ENCODE data around the gene SLC45A3. TPM values are rescaled to one million over a fixed set of nuclear protein-coding genes. Genes with fewer than 3 reads are reported as not detected.

Gene SLC45A3
- total RNA-seq, 1 donor from 2014 or later = 8.4 TPM

DNA sequence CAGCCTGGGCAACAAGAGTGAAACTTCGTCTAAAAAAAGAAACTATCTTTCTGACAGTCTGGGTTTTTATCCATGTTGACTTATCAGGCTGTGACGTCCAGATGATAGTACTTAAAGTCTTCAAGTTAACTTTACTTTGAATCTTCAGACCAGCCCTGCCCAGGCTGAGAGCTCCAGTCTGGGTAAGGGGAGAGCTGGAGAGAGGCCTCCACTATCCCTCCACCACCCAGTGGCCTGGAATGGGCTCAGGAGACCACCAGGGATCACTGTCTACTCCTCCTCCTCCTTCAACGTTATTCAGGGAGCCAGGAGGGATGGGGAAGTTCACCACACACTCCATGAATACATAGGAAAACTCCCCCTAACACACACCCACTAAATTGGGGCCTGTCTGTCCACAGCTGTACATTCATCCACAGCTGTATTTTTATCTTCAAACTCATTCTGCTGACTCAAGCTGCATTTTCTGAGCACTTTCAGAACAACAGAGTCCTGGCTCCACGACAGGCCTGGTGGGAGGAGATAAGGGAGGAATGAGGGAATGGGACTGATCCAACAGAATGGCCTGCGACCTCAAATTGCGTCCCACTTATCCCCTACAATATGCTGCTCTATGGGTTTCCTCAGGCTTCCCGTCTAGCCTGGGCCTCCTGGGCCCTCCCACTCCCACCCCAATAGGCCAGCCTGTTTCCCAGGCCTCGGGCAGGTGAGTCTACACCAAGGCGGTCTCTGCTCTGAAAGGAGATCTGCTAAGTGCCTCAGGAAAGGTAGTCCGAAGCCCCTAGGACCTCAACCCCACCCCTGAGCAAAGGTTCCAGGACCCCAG lies 1.8 kb downstream of the SLC45A3 start:
- H3K36me3 Mint-ChIP-seq (ENCODE audit: insufficient read depth) = no peaks in the 10 kb centered on the region
- H3K27me3 Mint-ChIP-seq = peaks cover 12% of the 10 kb centered on the region
- no peak for DNase-seq (ENCODE audit: low spot score, unreplicated experiment)
- peaks cover 30% of the 10 kb centered on the region for H3K4me1 Mint-ChIP-seq (ENCODE audit: low read depth)
- peak overlapping the region; percentile 79 for H3K4me3 Mint-ChIP-seq (ENCODE audit: low read depth)
- H3K9me3 Mint-ChIP-seq (ENCODE audit: low read depth) = no peaks in the 10 kb centered on the region
- H3K27ac Mint-ChIP-seq = peak overlapping the region; percentile 89
- TF ChIP-seq, protein P1, sequence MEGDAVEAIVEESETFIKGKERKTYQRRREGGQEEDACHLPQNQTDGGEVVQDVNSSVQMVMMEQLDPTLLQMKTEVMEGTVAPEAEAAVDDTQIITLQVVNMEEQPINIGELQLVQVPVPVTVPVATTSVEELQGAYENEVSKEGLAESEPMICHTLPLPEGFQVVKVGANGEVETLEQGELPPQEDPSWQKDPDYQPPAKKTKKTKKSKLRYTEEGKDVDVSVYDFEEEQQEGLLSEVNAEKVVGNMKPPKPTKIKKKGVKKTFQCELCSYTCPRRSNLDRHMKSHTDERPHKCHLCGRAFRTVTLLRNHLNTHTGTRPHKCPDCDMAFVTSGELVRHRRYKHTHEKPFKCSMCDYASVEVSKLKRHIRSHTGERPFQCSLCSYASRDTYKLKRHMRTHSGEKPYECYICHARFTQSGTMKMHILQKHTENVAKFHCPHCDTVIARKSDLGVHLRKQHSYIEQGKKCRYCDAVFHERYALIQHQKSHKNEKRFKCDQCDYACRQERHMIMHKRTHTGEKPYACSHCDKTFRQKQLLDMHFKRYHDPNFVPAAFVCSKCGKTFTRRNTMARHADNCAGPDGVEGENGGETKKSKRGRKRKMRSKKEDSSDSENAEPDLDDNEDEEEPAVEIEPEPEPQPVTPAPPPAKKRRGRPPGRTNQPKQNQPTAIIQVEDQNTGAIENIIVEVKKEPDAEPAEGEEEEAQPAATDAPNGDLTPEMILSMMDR (IDR thresholded peaks at IDR 0.05; ENCODE audit: unreplicated experiment) = no peak

DNA sequence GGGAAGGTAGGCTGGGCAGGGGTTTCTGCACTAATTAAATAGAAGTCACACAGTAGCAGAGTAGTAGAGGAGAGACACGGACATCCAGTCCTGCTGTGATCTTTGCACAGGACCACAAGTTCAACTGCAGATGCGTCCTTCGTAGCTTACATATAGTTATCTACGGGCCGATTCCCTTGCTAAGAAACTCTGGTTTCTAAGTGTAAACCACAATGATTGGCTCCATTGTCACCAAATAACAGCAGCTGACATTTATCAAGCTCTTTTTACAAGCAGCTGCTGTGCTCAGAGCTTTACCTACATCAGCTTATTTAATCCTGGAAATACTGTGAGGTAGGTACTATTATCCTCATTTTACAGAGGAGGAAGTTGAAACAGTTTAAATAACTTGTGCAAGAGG lies 3.1 kb downstream of the SLC45A3 start:
- Mint-ChIP-seq H3K9me3 (ENCODE audit: low read depth) (no peaks in the 10 kb centered on the region), H3K4me1 (ENCODE audit: low read depth) (peaks cover 35% of the 10 kb centered on the region), H3K36me3 (ENCODE audit: insufficient read depth) (no peaks in the 10 kb centered on the region), H3K27ac (no peak overlapping the region), H3K4me3 (ENCODE audit: low read depth) (no peak overlapping the region), H3K27me3 (peaks cover 12% of the 10 kb centered on the region)
- TF ChIP-seq, protein P1 (IDR thresholded peaks at IDR 0.05; ENCODE audit: unreplicated experiment) = no peak
- no peak for DNase-seq (ENCODE audit: low spot score, unreplicated experiment)

DNA sequence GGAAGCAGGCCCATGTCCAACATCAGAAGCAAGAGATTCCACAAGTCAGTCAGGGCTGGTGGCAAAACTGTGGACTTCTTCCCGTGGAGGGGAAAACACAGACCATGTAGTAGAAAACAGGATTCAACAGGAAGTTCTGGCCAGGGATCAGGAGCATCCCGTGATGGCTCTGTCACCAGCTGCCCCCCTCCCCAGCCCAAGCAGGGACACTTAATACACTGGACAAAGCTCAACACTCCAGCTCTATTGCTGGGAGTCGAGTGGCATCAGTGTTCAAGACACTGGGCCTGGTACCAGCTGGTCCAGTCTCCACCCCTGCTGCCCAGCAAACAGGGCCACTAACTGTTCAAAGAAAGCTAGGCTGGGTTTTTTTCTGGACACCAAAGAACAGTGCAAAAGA lies 3.7 kb downstream of the SLC45A3 start:
- H3K27me3 Mint-ChIP-seq = peaks cover 12% of the 10 kb centered on the region

DNA sequence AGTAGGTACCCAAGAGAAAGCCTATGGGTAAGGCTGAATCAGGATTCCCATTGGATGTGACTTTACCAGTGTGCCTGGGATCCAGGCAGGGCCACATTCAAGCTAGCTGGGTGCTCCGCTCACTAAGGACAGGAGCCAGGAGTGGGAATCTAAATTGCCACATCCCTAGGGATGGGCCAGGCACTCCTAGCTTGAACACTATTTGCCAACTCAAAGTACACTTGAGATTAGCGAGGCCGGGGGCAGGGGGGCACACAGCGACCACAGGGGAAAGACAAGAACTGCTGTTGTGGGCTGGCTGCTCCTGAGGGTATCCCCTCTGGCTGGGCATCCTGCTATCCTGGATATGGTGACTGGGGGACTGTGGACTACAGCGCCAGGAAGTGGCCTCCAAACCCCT lies 4.3 kb downstream of the SLC45A3 start:
- Mint-ChIP-seq H3K4me1 (ENCODE audit: low read depth) (peaks cover 47% of the 10 kb centered on the region), H3K27ac (peak overlapping the region; percentile 81)

More for the DNA sequence above, 3.7 kb downstream of the SLC45A3 start:
- Mint-ChIP-seq H3K4me3 (ENCODE audit: low read depth) (no peak overlapping the region), H3K27ac (peak overlapping the region; percentile 9), H3K9me3 (ENCODE audit: low read depth) (no peaks in the 10 kb centered on the region), H3K36me3 (ENCODE audit: insufficient read depth) (no peaks in the 10 kb centered on the region), H3K4me1 (ENCODE audit: low read depth) (peaks cover 41% of the 10 kb centered on the region)
- TF ChIP-seq, protein P1 (IDR thresholded peaks at IDR 0.05; ENCODE audit: unreplicated experiment) = no peak
- no peak for DNase-seq (ENCODE audit: low spot score, unreplicated experiment)

DNA sequence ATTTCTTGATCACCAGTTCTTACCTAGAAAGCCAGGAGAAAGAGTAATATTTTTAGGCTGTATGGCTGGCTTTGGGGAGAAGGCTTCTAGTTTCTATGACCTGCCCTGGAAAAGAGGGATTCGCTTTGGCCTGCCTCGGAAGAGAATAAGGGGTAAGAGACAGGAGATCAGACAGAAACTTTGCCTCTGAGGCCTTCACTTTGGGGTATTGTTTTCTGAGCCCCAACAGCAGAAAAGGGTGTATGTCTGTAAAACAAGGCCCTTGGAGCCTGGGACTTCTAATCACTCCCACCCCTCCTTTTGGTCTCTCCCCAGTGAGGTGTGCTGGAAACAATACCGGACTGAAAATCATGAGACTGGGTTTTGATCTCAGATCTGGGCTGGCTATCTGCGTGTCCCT lies 5.1 kb downstream of the SLC45A3 start:
- H3K27ac Mint-ChIP-seq = peak overlapping the region; percentile 81
- H3K27me3 Mint-ChIP-seq = peaks cover 2% of the 10 kb centered on the region
- TF ChIP-seq, protein P1 (IDR thresholded peaks at IDR 0.05; ENCODE audit: unreplicated experiment) = no peak
- peaks cover 48% of the 10 kb centered on the region for H3K4me1 Mint-ChIP-seq (ENCODE audit: low read depth)
- no peaks in the 10 kb centered on the region for H3K36me3 Mint-ChIP-seq (ENCODE audit: insufficient read depth)
- no peaks in the 10 kb centered on the region for H3K9me3 Mint-ChIP-seq (ENCODE audit: low read depth)
- H3K4me3 Mint-ChIP-seq (ENCODE audit: low read depth) = no peak overlapping the region
- DNase-seq (ENCODE audit: low spot score, unreplicated experiment) = no peak

More for the DNA sequence above, 4.3 kb downstream of the SLC45A3 start:
- no peak for DNase-seq (ENCODE audit: low spot score, unreplicated experiment)
- Mint-ChIP-seq H3K4me3 (ENCODE audit: low read depth) (no peak overlapping the region), H3K9me3 (ENCODE audit: low read depth) (no peaks in the 10 kb centered on the region), H3K36me3 (ENCODE audit: insufficient read depth) (no peaks in the 10 kb centered on the region), H3K27me3 (peaks cover 6% of the 10 kb centered on the region)
- TF ChIP-seq, protein P1 (IDR thresholded peaks at IDR 0.05; ENCODE audit: unreplicated experiment) = no peak

Data from progenitor cell of endocrine pancreas (in vitro differentiated cells).